22Rv1 (cell line): ENCODE data around the gene FLYWCH1.

ENCODE experiments used
- H3K27ac ChIP-seq: fragments of 450-650 bp; 2 replicates; pipeline ENCODE4 v1.5.1; 2017
- CTCF ChIP-seq: fragments of 450-650 bp; IDR thresholded peaks from 2 replicates; pipeline ENCODE4 v1.5.1; 2017; ENCODE audit warnings: mild to moderate bottlenecking
- ZFX ChIP-seq: fragments of 450-650 bp; IDR thresholded peaks from 2 replicates; pipeline ENCODE4 v1.6.1; 2017; ENCODE audit warnings: antibody characterized with exemption, borderline replicate concordance

The FLYWCH1 gene

DNA sequence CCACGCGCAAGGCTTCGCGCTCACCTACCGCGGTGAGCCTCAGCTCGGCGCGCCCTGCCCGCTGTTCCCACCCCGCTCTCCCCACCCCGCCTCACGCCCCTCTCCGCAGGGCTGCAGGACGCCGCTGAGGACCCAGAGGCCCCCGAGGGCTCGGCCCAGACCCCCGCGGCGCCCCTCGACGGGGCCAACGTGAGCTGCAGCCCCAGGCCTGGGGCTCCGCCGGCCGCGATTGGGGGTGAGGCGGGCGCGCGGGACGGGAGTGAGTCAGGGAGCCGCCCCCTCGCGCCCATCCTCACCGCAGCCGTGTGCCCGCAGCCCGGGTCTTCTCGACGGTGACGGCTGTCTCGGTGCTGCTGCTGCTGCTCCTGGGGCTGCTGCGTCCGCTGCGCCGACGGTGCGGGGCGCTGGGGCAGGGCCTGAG, 55.5 kb downstream of the FLYWCH1 start:
- TF ChIP-seq ZFX (no peak), CTCF (0 out of 2 replicates have a peak, but pooled peaks have one; percentile 16)
- H3K27ac ChIP-seq, result peak overlapping the region; percentile 99

- H3K27ac ChIP-seq, result peak overlapping the region; percentile 99
- TF ChIP-seq CTCF, result no peak
- no peak for TF ChIP-seq ZFX
Observed at GRCh38 chr16:2967721-2968161, 56.0 kb downstream of the FLYWCH1 start.

GRCh38 chr16:2968368-2968737, 56.6 kb downstream of the FLYWCH1 start:
- TF ChIP-seq ZFX (no peak), CTCF (no peak)
- peak overlapping the region; percentile 99 for H3K27ac ChIP-seq

- H3K27ac ChIP-seq, result peak within 1 kb of the TSS; percentile 99
- TF ChIP-seq ZFX (no peak), CTCF (no peak)
Observed at GRCh38 chr16:2968738-2969544, 57.2 kb downstream of the FLYWCH1 start, which contains the start of gene PAQR4. TSS of gene PAQR4 (plus strand) at chr16:2969348. CDS start at chr16:2969675, 327 bp downstream.

- TF ChIP-seq ZFX (no peak), CTCF (peak; percentile 45)
- H3K27ac ChIP-seq, result peak overlapping the region; percentile 99
Observed at GRCh38 chr16:2969545-2970521, 58.1 kb downstream of the FLYWCH1 start.

GRCh38 chr16:2970563-2970962, 58.8 kb downstream of the FLYWCH1 start:
- TF ChIP-seq CTCF, result no peak
- TF ChIP-seq ZFX, result no peak
- peak overlapping the region; percentile 99 for H3K27ac ChIP-seq
